ENCODE data around the gene MINDY2.
"Not testable (repeated sequence)": the region's sequence is repeated elsewhere in the genome, so short reads cannot be mapped to it uniquely, and the experiment has no call there.

MINDY2 gene

GRCh38 chr15:58833681-58834426 lies 62.8 kb downstream of the MINDY2 start:
- DNase-seq, result not testable (repeated sequence)

- DNase-seq, result no peak
Observed at GRCh38 chr15:58839485-58839884, 68.4 kb downstream of the MINDY2 start.

- no peak for DNase-seq
Observed at GRCh38 chr15:58840048-58840447, 68.9 kb downstream of the MINDY2 start.

GRCh38 chr15:58842713-58843396 lies 71.8 kb downstream of the MINDY2 start:
- no peak for DNase-seq

- not testable (repeated sequence) for DNase-seq
Observed at GRCh38 chr15:58851205-58851604, 80.1 kb downstream of the MINDY2 start.

GRCh38 chr15:58852347-58852746 lies 81.2 kb downstream of the MINDY2 start:
- DNase-seq, result no peak

- no peak for DNase-seq
Observed at GRCh38 chr15:58854593-58854992, 83.5 kb downstream of the MINDY2 start.

GRCh38 chr15:58856086-58856485 lies 85.0 kb downstream of the MINDY2 start:
- no peak for DNase-seq

- not testable (repeated sequence) for DNase-seq
Observed at GRCh38 chr15:58856621-58857020, 85.5 kb downstream of the MINDY2 start.

GRCh38 chr15:58862326-58862725 lies 91.2 kb downstream of the MINDY2 start:
- DNase-seq, result no peak

- DNase-seq, result no peak
Observed at GRCh38 chr15:58864602-58865424, 93.7 kb downstream of the MINDY2 start.

GRCh38 chr15:58865425-58865880 lies 94.4 kb downstream of the MINDY2 start:
- no peak for DNase-seq

- DNase-seq, result no peak
Observed at GRCh38 chr15:58867926-58868325, 96.8 kb downstream of the MINDY2 start.

GRCh38 chr15:58870451-58870850 lies 99.3 kb downstream of the MINDY2 start:
- DNase-seq, result no peak

GRCh38 chr15:58873267-58873666 lies 102.2 kb downstream of the MINDY2 start:
- no peak for DNase-seq

GRCh38 chr15:58875343-58875742 lies 104.2 kb downstream of the MINDY2 start:
- DNase-seq, result no peak

- DNase-seq, result no peak
Observed at GRCh38 chr15:58876306-58877106, 105.4 kb downstream of the MINDY2 start.

GRCh38 chr15:58877999-58878825 lies 107.1 kb downstream of the MINDY2 start:
- no peak for DNase-seq

GRCh38 chr15:58880320-58880719 lies 109.2 kb downstream of the MINDY2 start:
- DNase-seq, result no peak

- DNase-seq, result no peak
Observed at GRCh38 chr15:58882243-58882642, 111.1 kb downstream of the MINDY2 start.

- not testable (repeated sequence) for DNase-seq
Observed at GRCh38 chr15:58883926-58884325, 112.8 kb downstream of the MINDY2 start.

- no peak for DNase-seq
Observed at GRCh38 chr15:58886921-58887320, 115.8 kb downstream of the MINDY2 start.

Data from CD4-positive, alpha-beta T cell treated with Interleukin-17A for 1 hour (primary cell).